Liver (tissue), 9 donors: Measurements from ENCODE around the gene ZCCHC14. TPM values are rescaled to one million over a fixed set of nuclear protein-coding genes. Genes with fewer than 3 reads are reported as not detected.

Experiments used
- DNase-seq: peaks from one replicate; pipeline ENCODE4 v3.0.0-alpha.2; 2017; ENCODE audit warnings: low spot score
- H3K27ac ChIP-seq, 2 donors: one replicate each; pipeline ENCODE4 v1.7.0; 2013; ENCODE audit warnings: inconsistent platforms in 2 of 2, low read length in 2 of 2, control low read depth in 1 of 2, low read depth in 1 of 2, mild to moderate bottlenecking in 1 of 2
- H3K27me3 ChIP-seq, 4 donors: one replicate each; pipeline versions ENCODE4 v1.6.1 to v1.7.0; 2013; ENCODE audit warnings: low read length in 3 of 4, inconsistent platforms in 1 of 4, mild to moderate bottlenecking in 1 of 4, moderate library complexity in 1 of 4; ENCODE audit not compliant: control insufficient read depth in 4 of 4, insufficient read depth in 4 of 4
- H3K36me3 ChIP-seq, 4 donors: one replicate each; pipeline versions ENCODE4 v1.6.1 to v1.7.0; 2013; ENCODE audit warnings: low read length in 3 of 4, mild to moderate bottlenecking in 3 of 4, low read depth in 1 of 4, moderate library complexity in 1 of 4; ENCODE audit not compliant: control insufficient read depth in 4 of 4, insufficient read depth in 3 of 4
- H3K4me1 ChIP-seq, 4 donors: one replicate each; pipeline versions ENCODE4 v1.6.1 to v1.7.0; 2013; ENCODE audit warnings: low read length in 3 of 4, mild to moderate bottlenecking in 3 of 4, moderate library complexity in 1 of 4; ENCODE audit not compliant: control insufficient read depth in 4 of 4, insufficient read depth in 4 of 4
- H3K4me3 ChIP-seq, 3 donors: one replicate each; pipeline versions ENCODE4 v1.6.1 to v1.7.0; 2013; ENCODE audit warnings: low read length in 3 of 3, control low read depth in 1 of 3, low read depth in 1 of 3, mild to moderate bottlenecking in 1 of 3
- H3K9ac ChIP-seq, 2 donors: one replicate each; pipeline ENCODE4 v1.7.0; 2013; ENCODE audit warnings: low read length in 2 of 2, mild to moderate bottlenecking in 2 of 2, moderate library complexity in 2 of 2, control low read depth in 1 of 2, low read depth in 1 of 2
- H3K9me3 ChIP-seq, 4 donors: one replicate each; pipeline versions ENCODE4 v1.6.1 to v1.7.0; 2013; ENCODE audit warnings: low read length in 3 of 4; ENCODE audit not compliant: control insufficient read depth in 4 of 4
- EGR1 ChIP-seq, 2 donors: IDR thresholded peaks; 2 replicates each; pipeline ENCODE4 v1.6.1; 2016 to 2018; ENCODE audit warnings: antibody characterized with exemption in 2 of 2, low read depth in 2 of 2
- FOXA1 ChIP-seq: IDR thresholded peaks from 2 replicates; pipeline ENCODE4 v1.6.1; 2016; ENCODE audit warnings: antibody characterized with exemption
- FOXA2 ChIP-seq: IDR thresholded peaks from 2 replicates; pipeline ENCODE4 v1.6.1; 2016; ENCODE audit warnings: antibody characterized with exemption
- GABPA ChIP-seq, 2 donors: IDR thresholded peaks in 1 of 2; conservative IDR thresholded peaks in 1 of 2; 2 replicates each; pipeline ENCODE4 v1.6.1; 2016; ENCODE audit warnings: antibody characterized with exemption in 2 of 2, mild to moderate bottlenecking in 1 of 2, moderate library complexity in 1 of 2
- HNF4G ChIP-seq: IDR thresholded peaks from 2 replicates; pipeline ENCODE4 v1.6.1; 2016; ENCODE audit warnings: antibody characterized with exemption
- JUND ChIP-seq, 2 donors: IDR thresholded peaks; 2 replicates each; pipeline ENCODE4 v1.6.1; 2016; ENCODE audit warnings: antibody characterized with exemption in 2 of 2
- NR2F2 ChIP-seq: IDR thresholded peaks from 2 replicates; pipeline ENCODE4 v1.6.1; 2016; ENCODE audit warnings: antibody characterized with exemption
- RAD21 ChIP-seq, 2 donors: IDR thresholded peaks; 2 replicates each; pipeline ENCODE4 v1.6.1; 2016; ENCODE audit warnings: antibody characterized with exemption in 2 of 2, mild to moderate bottlenecking in 2 of 2
- RXRA ChIP-seq, 2 donors: IDR thresholded peaks; 2 replicates each; pipeline ENCODE4 v1.6.1; 2017 to 2018; ENCODE audit warnings: antibody characterized with exemption in 2 of 2, mild to moderate bottlenecking in 1 of 2
- TAF1 ChIP-seq: conservative IDR thresholded peaks from 2 replicates; pipeline ENCODE4 v1.6.1; 2016; ENCODE audit warnings: antibody characterized with exemption, mild to moderate bottlenecking
- YY1 ChIP-seq: IDR thresholded peaks from 2 replicates; pipeline ENCODE4 v1.6.1; 2016; ENCODE audit warnings: antibody characterized with exemption, mild to moderate bottlenecking
- WGBS: extraction: QIAGEN DNeasy Blood & Tissue Kit; methylation state at CpG from one replicate; pipeline ENCODE4 v1.1.7; 2013; 5-methylcytosine and 5-hydroxymethylcytosine counted together
- polyA plus RNA-seq, 2 donors: library from polyadenylated mRNA; stranded (reverse) in 1 of 2; unstranded in 1 of 2; fragments of 200-250 nt in 1 of 2; fragments of >200 nt in 1 of 2; fragmentation: Nextera tagmentation in 1 of 2; extraction: Ambion mirVana in 1 of 2; gene quantifications; one replicate each; pipeline versions ENCODE4 v1.2.1 to v1.2.3, GENCODE V29; 2013 to 2015
- total RNA-seq, 2 donors: library from RNA; depleted of rRNA; stranded (reverse); fragments of >200 nt; gene quantifications; one replicate each; pipeline ENCODE4 v1.2.3, GENCODE V29; 2014
- TF ChIP-seq, protein P1 (sequence below): IDR thresholded peaks from 2 replicates; pipeline ENCODE4 v1.6.1; 2016; ENCODE audit warnings: antibody characterized with exemption
- TF ChIP-seq, protein P2 (sequence below): IDR thresholded peaks from 2 replicates; pipeline ENCODE4 v1.6.1; 2016; ENCODE audit warnings: antibody characterized with exemption, mild to moderate bottlenecking
- TF ChIP-seq, protein P3 (sequence below): fragments of 150-350 bp; IDR thresholded peaks from 2 replicates; pipeline ENCODE4 v1.5.1; 2017; ENCODE audit warnings: improper control_type of control experiment, low read depth, low read length; ENCODE audit not compliant: missing input control
- TF ChIP-seq, protein P4 (sequence below): IDR thresholded peaks from 2 replicates; pipeline ENCODE4 v1.6.1; 2016; ENCODE audit warnings: antibody characterized with exemption
- donor health status: healthy.
- donor health status: healthy.
- donor health status: healthy.
- donor health status: healthy.
- donor health status: healthy.

ZCCHC14 gene
- total and polyA plus RNA-seq, 4 donors: 6.3 to 21.7 (median 8.0) TPM

DNA sequence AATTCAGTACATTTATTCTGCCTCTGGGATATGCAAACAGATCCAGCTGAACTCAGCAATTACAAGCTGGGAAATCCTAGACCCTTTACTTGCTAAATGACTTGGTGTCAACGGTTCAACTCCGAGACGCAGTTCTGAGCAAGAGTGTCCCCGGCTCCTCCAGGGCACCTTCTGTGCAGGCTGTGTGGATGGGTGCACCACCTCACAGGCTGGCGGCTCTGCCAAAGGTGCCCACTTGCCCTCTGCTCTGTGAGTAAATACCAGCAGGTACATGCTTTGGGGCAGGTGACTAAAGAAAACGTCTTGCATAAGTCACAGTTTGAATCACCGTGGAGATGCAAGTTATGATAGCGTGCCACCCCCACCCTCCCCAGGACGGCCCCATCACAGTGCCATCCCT is 77.4 kb downstream of the ZCCHC14 start:
- TF ChIP-seq JUND (IDR thresholded peaks at IDR 0.05) (no peak), EGR1 (IDR thresholded peaks at IDR 0.05; ENCODE audit: low read depth in 2 of 2) (no peak), RXRA (IDR thresholded peaks at IDR 0.05) (no peak), NR2F2 (no peak), HNF4G (no peak), RAD21 (IDR thresholded peaks at IDR 0.05) (no peak), FOXA1 (no peak), YY1 (no peak), GABPA (IDR thresholded peaks at IDR 0.05 in 1 of 2, conservative IDR thresholded peaks at IDR 0.05 in 1 of 2) (no peak), TAF1 (no peak), FOXA2 (no peak)
- TF ChIP-seq, protein P1, sequence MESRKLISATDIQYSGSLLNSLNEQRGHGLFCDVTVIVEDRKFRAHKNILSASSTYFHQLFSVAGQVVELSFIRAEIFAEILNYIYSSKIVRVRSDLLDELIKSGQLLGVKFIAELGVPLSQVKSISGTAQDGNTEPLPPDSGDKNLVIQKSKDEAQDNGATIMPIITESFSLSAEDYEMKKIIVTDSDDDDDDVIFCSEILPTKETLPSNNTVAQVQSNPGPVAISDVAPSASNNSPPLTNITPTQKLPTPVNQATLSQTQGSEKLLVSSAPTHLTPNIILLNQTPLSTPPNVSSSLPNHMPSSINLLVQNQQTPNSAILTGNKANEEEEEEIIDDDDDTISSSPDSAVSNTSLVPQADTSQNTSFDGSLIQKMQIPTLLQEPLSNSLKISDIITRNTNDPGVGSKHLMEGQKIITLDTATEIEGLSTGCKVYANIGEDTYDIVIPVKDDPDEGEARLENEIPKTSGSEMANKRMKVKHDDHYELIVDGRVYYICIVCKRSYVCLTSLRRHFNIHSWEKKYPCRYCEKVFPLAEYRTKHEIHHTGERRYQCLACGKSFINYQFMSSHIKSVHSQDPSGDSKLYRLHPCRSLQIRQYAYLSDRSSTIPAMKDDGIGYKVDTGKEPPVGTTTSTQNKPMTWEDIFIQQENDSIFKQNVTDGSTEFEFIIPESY: no peak
- TF ChIP-seq, protein P2, sequence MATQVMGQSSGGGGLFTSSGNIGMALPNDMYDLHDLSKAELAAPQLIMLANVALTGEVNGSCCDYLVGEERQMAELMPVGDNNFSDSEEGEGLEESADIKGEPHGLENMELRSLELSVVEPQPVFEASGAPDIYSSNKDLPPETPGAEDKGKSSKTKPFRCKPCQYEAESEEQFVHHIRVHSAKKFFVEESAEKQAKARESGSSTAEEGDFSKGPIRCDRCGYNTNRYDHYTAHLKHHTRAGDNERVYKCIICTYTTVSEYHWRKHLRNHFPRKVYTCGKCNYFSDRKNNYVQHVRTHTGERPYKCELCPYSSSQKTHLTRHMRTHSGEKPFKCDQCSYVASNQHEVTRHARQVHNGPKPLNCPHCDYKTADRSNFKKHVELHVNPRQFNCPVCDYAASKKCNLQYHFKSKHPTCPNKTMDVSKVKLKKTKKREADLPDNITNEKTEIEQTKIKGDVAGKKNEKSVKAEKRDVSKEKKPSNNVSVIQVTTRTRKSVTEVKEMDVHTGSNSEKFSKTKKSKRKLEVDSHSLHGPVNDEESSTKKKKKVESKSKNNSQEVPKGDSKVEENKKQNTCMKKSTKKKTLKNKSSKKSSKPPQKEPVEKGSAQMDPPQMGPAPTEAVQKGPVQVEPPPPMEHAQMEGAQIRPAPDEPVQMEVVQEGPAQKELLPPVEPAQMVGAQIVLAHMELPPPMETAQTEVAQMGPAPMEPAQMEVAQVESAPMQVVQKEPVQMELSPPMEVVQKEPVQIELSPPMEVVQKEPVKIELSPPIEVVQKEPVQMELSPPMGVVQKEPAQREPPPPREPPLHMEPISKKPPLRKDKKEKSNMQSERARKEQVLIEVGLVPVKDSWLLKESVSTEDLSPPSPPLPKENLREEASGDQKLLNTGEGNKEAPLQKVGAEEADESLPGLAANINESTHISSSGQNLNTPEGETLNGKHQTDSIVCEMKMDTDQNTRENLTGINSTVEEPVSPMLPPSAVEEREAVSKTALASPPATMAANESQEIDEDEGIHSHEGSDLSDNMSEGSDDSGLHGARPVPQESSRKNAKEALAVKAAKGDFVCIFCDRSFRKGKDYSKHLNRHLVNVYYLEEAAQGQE: no peak
- TF ChIP-seq, protein P3, sequence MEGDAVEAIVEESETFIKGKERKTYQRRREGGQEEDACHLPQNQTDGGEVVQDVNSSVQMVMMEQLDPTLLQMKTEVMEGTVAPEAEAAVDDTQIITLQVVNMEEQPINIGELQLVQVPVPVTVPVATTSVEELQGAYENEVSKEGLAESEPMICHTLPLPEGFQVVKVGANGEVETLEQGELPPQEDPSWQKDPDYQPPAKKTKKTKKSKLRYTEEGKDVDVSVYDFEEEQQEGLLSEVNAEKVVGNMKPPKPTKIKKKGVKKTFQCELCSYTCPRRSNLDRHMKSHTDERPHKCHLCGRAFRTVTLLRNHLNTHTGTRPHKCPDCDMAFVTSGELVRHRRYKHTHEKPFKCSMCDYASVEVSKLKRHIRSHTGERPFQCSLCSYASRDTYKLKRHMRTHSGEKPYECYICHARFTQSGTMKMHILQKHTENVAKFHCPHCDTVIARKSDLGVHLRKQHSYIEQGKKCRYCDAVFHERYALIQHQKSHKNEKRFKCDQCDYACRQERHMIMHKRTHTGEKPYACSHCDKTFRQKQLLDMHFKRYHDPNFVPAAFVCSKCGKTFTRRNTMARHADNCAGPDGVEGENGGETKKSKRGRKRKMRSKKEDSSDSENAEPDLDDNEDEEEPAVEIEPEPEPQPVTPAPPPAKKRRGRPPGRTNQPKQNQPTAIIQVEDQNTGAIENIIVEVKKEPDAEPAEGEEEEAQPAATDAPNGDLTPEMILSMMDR: no peak
- TF ChIP-seq, protein P4, sequence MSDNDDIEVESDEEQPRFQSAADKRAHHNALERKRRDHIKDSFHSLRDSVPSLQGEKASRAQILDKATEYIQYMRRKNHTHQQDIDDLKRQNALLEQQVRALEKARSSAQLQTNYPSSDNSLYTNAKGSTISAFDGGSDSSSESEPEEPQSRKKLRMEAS: no peak
- DNase-seq: no peak
- Histone ChIP-seq H3K4me3 (no peak overlapping the region), H3K4me1 (no peaks in the 10 kb centered on the region), H3K9ac (no peak overlapping the region), H3K27ac (no peak overlapping the region), H3K36me3 (peaks cover 27 to 75% (median 47%) of the 10 kb centered on the region in 4 donors), H3K27me3 (no peaks in the 10 kb centered on the region), H3K9me3 (no peaks in the 10 kb centered on the region)
- 79% methylated on average over 9 of the region's 9 CpGs for WGBS

DNA sequence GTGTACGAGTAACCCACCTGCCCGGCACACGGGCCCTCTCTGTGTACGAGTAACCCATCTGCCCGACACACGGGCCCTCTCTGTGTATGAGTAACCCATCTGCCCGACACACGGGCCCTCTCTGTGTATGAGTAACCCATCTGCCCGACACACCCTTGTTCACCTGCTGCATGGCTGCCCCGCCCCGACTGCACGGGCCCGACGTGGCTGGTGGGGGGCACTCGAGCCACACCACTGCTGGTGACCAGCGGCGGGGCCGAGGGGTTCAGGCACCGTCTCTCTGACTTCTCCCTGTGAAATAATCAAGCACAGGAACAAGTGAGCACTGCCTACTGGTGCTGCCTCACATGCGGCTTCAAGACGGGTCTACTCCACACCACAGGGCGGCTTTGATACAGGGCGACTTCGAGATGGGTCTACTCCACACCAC is 78.6 kb downstream of the ZCCHC14 start:
- WGBS: 86% methylated on average over 24 of the region's 24 CpGs
- no peak overlapping the region for H3K9ac ChIP-seq
- no peak overlapping the region for H3K4me3 ChIP-seq
- no peaks in the 10 kb centered on the region for H3K4me1 ChIP-seq
- no peak for DNase-seq
- no peak overlapping the region for H3K27ac ChIP-seq
- H3K27me3 ChIP-seq: no peaks in the 10 kb centered on the region
- no peaks in the 10 kb centered on the region for H3K9me3 ChIP-seq
- TF ChIP-seq GABPA (IDR thresholded peaks at IDR 0.05 in 1 of 2, conservative IDR thresholded peaks at IDR 0.05 in 1 of 2): no peak
- no peak for TF ChIP-seq YY1
- no peak for TF ChIP-seq NR2F2
- no peak for TF ChIP-seq FOXA1
- TF ChIP-seq, protein P3: no peak
- no peak for TF ChIP-seq FOXA2
- H3K36me3 ChIP-seq: peaks cover 30 to 78% (median 46%) of the 10 kb centered on the region in 4 donors
